NCI-H2029 (cell line): ENCODE results near the gene MIGA2.
"Not testable (repeated sequence)": the region's sequence is repeated elsewhere in the genome, so short reads cannot be mapped to it uniquely, and the experiment has no call there.

Source experiments
- DNase-seq: peaks from one replicate; lab custom pipeline; 2025; lab: John Stamatoyannopoulos, UW

MIGA2 gene

GRCh38 chr9:129102095-129102525 is 65.7 kb downstream of the MIGA2 start:
- no peak for DNase-seq

- no peak for DNase-seq
Measured at GRCh38 chr9:129102791-129103594, 66.6 kb downstream of the MIGA2 start.

- no peak for DNase-seq
Measured at GRCh38 chr9:129103595-129103965, 67.2 kb downstream of the MIGA2 start.

GRCh38 chr9:129104051-129104450 is 67.6 kb downstream of the MIGA2 start:
- DNase-seq = no peak

GRCh38 chr9:129105857-129106694 is 69.7 kb downstream of the MIGA2 start:
- DNase-seq = no peak

GRCh38 chr9:129107651-129108050 is 71.2 kb downstream of the MIGA2 start:
- DNase-seq = no peak

GRCh38 chr9:129108083-129108804 is 71.8 kb downstream of the MIGA2 start:
- no peak for DNase-seq

- DNase-seq = no peak
Measured at GRCh38 chr9:129108805-129109536, 72.5 kb downstream of the MIGA2 start.

GRCh38 chr9:129109537-129109903 is 73.1 kb downstream of the MIGA2 start:
- no peak for DNase-seq

- DNase-seq = no peak
Measured at GRCh38 chr9:129109952-129110739, 73.7 kb downstream of the MIGA2 start.

- peak; percentile 91 for DNase-seq
Measured at GRCh38 chr9:129110740-129111527, 74.5 kb downstream of the MIGA2 start, which contains the start of the genes CRAT and PTPA. Gene CRAT (minus strand): TSS chr9:129110793. CDS start chr9:129110509, 284 bp downstream. Gene PTPA (plus strand): TSS chr9:129111415. CDS start chr9:129111601, 186 bp downstream.

GRCh38 chr9:129111528-129112151 is 75.2 kb downstream of the MIGA2 start:
- DNase-seq = no peak

GRCh38 chr9:129112526-129112925 is 76.1 kb downstream of the MIGA2 start:
- not testable (repeated sequence) for DNase-seq

GRCh38 chr9:129113645-129114304 is 77.3 kb downstream of the MIGA2 start:
- no peak for DNase-seq

- DNase-seq = no peak
Measured at GRCh38 chr9:129118799-129119198, 82.4 kb downstream of the MIGA2 start.

- no peak for DNase-seq
Measured at GRCh38 chr9:129121483-129121882, 85.1 kb downstream of the MIGA2 start.
